Type B pancreatic cell (in vitro differentiated cells): ENCODE data around the gene SPPL2A. TPM values are rescaled to one million over a fixed set of nuclear protein-coding genes. Genes with fewer than 3 reads are reported as not detected.
A peak's percentile ranks its signal among the peaks of the same experiment; 100 is the strongest.

Experiments used
- DNase-seq: peaks from one replicate; pipeline ENCODE4 v3.0.0; 2021; ENCODE audit warnings: mixed read lengths; ENCODE audit not compliant: unreplicated experiment; ENCODE audit errors: extremely low spot score
- H3K27ac Mint-ChIP-seq: 2 replicates; pipeline ENCODE4 v1.8.0; 2021; ENCODE audit warnings: mild to moderate bottlenecking, mixed read lengths
- H3K27me3 Mint-ChIP-seq: 2 replicates; pipeline ENCODE4 v1.8.0; 2021; ENCODE audit warnings: mixed read lengths
- H3K36me3 Mint-ChIP-seq: 2 replicates; pipeline ENCODE4 v1.8.0; 2021; ENCODE audit warnings: mixed read lengths
- H3K4me1 Mint-ChIP-seq: one replicate; pipeline ENCODE4 v1.8.0; 2021; ENCODE audit warnings: mixed read lengths; ENCODE audit not compliant: unreplicated experiment
- H3K4me3 Mint-ChIP-seq: 2 replicates; pipeline ENCODE4 v1.8.0; 2021; ENCODE audit warnings: mild to moderate bottlenecking, mixed read lengths
- H3K9me3 Mint-ChIP-seq: 2 replicates; pipeline ENCODE4 v1.8.0; 2021; ENCODE audit warnings: mixed read lengths
- total RNA-seq: library from RNA; stranded (reverse); gene quantifications from 2 replicates; pipeline ENCODE4 v1.2.1, GENCODE V29; 2021; ENCODE audit warnings: low replicate concordance
- TF ChIP-seq, protein P1 (sequence below): fragments of 200-600 bp; sonication (generic); conservative IDR thresholded peaks from 2 replicates; pipeline ENCODE4 v1.5.0; 2021; ENCODE audit warnings: antibody characterized with exemption, mild to moderate bottlenecking

The SPPL2A gene
- total RNA-seq, 1 donor from 2014 or later: 72.4 TPM

DNA sequence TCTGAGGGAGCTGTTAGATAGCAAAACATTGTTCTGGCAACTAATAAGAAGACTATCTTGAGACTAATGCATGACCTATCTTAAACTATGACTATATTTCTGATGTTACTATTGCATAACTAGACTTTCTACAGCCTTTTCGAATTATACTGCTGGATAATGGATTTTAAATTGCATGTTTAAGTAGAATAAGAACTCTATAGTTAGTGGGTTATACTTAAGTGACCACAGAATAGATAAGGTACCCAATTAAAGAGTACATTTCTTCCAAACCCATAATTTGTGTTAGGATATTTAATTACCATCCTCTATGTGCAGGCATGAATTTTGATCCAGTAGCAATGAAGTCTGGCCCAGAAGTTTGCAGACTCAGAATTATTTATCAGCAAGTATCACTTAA lies 44.6 kb upstream of the SPPL2A start:
- Mint-ChIP-seq H3K4me1 (peaks cover 4% of the 10 kb centered on the region), H3K36me3 (no peaks in the 10 kb centered on the region), H3K27ac (no peak overlapping the region), H3K27me3 (no peaks in the 10 kb centered on the region), H3K9me3 (no peaks in the 10 kb centered on the region), H3K4me3 (no peak overlapping the region)
- TF ChIP-seq, protein P1, sequence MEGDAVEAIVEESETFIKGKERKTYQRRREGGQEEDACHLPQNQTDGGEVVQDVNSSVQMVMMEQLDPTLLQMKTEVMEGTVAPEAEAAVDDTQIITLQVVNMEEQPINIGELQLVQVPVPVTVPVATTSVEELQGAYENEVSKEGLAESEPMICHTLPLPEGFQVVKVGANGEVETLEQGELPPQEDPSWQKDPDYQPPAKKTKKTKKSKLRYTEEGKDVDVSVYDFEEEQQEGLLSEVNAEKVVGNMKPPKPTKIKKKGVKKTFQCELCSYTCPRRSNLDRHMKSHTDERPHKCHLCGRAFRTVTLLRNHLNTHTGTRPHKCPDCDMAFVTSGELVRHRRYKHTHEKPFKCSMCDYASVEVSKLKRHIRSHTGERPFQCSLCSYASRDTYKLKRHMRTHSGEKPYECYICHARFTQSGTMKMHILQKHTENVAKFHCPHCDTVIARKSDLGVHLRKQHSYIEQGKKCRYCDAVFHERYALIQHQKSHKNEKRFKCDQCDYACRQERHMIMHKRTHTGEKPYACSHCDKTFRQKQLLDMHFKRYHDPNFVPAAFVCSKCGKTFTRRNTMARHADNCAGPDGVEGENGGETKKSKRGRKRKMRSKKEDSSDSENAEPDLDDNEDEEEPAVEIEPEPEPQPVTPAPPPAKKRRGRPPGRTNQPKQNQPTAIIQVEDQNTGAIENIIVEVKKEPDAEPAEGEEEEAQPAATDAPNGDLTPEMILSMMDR: no peak
- no peak for DNase-seq

DNA sequence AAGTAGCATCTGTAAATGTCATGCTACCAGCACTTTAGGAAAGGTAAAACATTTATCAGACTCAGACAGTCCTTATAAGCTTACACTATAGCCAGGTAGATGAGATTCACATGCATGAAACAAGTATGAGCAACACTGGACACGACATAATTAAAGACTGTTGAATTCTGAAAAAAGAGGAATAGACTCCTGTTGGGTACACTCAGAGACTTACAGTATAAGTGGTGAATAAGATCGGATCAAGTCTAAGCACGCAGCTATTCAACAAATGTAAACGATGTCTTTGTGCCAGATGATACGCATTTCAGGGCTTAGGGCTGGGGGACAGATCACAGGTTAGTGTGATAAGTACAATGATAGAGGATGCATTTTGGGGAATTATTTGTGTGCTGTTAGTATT lies 43.2 kb upstream of the SPPL2A start:
- Mint-ChIP-seq H3K4me1 (peaks cover 4% of the 10 kb centered on the region), H3K27me3 (no peaks in the 10 kb centered on the region), H3K27ac (no peak overlapping the region), H3K9me3 (no peaks in the 10 kb centered on the region), H3K36me3 (no peaks in the 10 kb centered on the region), H3K4me3 (no peak overlapping the region)
- TF ChIP-seq, protein P1: no peak
- DNase-seq: no peak

DNA sequence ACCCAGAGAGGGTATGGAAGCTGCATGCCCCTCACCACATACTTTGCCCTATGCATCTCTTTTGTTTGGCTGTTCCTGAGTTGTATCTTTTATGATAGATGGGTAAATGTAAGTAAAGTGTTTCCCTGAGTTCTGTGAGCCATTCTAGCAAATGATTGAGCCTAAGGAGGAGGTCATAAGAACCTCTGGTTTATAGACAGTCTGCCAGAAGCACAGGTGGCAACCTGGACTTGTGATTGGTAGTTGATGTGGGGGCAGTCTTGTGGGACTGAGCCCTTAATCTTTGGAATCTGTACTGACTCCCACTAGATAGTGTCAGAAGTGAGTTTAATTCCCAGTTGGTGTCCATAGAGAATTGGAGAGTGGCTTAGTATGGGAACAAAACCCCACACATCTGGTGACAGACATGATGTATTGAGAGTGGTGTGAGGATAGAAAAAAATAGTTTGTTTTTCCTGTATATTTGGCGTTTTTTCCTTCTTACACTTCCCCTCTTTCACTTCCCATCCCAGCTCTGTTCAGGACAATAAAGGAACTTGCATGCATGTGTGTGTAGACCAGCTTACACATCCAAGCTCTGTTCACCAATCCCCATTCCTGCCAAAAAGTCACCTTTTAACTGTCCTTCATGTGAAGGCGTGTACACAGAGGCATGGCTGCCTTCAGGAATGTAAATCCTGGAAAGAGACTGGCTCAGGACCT lies 38.1 kb upstream of the SPPL2A start:
- H3K9me3 Mint-ChIP-seq: no peaks in the 10 kb centered on the region
- TF ChIP-seq, protein P1: no peak
- H3K27ac Mint-ChIP-seq: no peak overlapping the region
- H3K4me3 Mint-ChIP-seq: no peak overlapping the region
- DNase-seq: no peak
- no peaks in the 10 kb centered on the region for H3K27me3 Mint-ChIP-seq
- no peaks in the 10 kb centered on the region for H3K36me3 Mint-ChIP-seq
- H3K4me1 Mint-ChIP-seq: peaks cover 4% of the 10 kb centered on the region

DNA sequence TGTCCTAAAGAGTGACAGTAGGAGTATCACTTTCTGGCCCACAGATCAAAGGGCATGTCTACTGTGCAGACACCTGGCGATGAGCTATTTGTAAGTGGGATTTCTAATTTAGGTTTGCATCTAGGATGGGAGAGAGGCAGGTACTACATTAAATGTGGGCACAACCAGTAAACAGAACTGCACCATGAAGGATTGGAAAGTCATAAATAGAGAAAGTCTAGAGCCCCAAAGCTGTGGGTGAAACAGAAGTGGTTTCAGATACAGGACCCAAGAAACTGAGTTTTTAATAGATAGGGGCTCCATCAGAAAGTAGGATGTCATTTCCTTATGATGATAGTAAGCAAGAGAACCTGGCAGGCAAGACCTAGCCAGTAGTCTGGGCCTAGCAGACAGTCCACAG lies 35.2 kb upstream of the SPPL2A start:
- TF ChIP-seq, protein P1: no peak
- no peak overlapping the region for H3K27ac Mint-ChIP-seq
- H3K4me1 Mint-ChIP-seq: no peaks in the 10 kb centered on the region
- no peaks in the 10 kb centered on the region for H3K9me3 Mint-ChIP-seq
- no peak overlapping the region for H3K4me3 Mint-ChIP-seq
- DNase-seq: no peak
- no peaks in the 10 kb centered on the region for H3K27me3 Mint-ChIP-seq
- H3K36me3 Mint-ChIP-seq: no peaks in the 10 kb centered on the region

DNA sequence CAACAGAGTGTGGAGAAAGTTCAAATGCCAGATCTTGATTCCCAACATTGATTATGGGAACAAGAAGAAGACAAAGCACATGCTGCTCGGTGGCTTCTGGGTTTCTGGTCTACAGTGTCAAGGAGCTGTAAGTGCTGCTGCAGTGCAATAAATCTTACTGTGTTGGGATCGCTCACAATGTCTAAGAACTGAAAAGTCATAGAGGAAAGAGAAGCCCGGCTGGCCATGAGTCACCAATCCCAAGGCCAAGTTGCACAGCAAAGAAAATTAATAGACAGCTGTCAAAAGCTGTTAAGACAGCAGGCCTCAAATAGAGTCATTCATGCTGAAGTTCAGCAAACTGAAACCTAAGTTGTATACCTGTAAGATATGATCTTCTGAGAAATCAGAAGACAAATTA lies 33.2 kb upstream of the SPPL2A start:
- no peak for DNase-seq
- TF ChIP-seq, protein P1: no peak
- Mint-ChIP-seq H3K36me3 (no peaks in the 10 kb centered on the region), H3K4me1 (peaks cover 5% of the 10 kb centered on the region), H3K9me3 (no peaks in the 10 kb centered on the region), H3K4me3 (peak overlapping the region; percentile 17), H3K27ac (peak overlapping the region; percentile 69), H3K27me3 (no peaks in the 10 kb centered on the region)
